GM21515 (cell line): ENCODE results near the gene BST1.

ENCODE experiments used
- ATAC-seq: cut with Tn5 transposase; IDR thresholded peaks from one replicate; pipeline ENCODE4 v1.9.1; 2021; ENCODE audit not compliant: unreplicated experiment

BST1 gene

GRCh38 chr4:15702941-15703403, at the start of gene BST1:
Gene BST1 (plus strand): TSS chr4:15703065. CDS start chr4:15703145, 80 bp downstream.
- ATAC-seq: peak; percentile 75

- no peak for ATAC-seq
Measured at GRCh38 chr4:15653420-15653819, 49.4 kb upstream of the BST1 start.

GRCh38 chr4:15653864-15654592, 48.8 kb upstream of the BST1 start:
- ATAC-seq: peak; percentile 22

GRCh38 chr4:15654593-15655222, 48.2 kb upstream of the BST1 start:
- peak; percentile 50 for ATAC-seq

GRCh38 chr4:15655223-15656037, 47.4 kb upstream of the BST1 start, which contains the start of gene FBXL5:
Gene FBXL5 (minus strand): TSS chr4:15655357. CDS start chr4:15655287, 70 bp downstream.
- ATAC-seq: peak; percentile 73

- no peak for ATAC-seq
Measured at GRCh38 chr4:15656038-15656470, 46.8 kb upstream of the BST1 start.

GRCh38 chr4:15657366-15657765, 45.5 kb upstream of the BST1 start:
- ATAC-seq: no peak

- ATAC-seq: no peak
Measured at GRCh38 chr4:15658136-15658770, 44.6 kb upstream of the BST1 start.

- no peak for ATAC-seq
Measured at GRCh38 chr4:15658781-15659180, 44.1 kb upstream of the BST1 start.

- no peak for ATAC-seq
Measured at GRCh38 chr4:15659768-15660570, 42.9 kb upstream of the BST1 start.

GRCh38 chr4:15665753-15666365, 37.0 kb upstream of the BST1 start:
- ATAC-seq: no peak

GRCh38 chr4:15667006-15667405, 35.9 kb upstream of the BST1 start:
- ATAC-seq: no peak

GRCh38 chr4:15668566-15669435, 34.1 kb upstream of the BST1 start:
- no peak for ATAC-seq

- no peak for ATAC-seq
Measured at GRCh38 chr4:15670576-15670975, 32.3 kb upstream of the BST1 start.

- no peak for ATAC-seq
Measured at GRCh38 chr4:15672101-15672500, 30.8 kb upstream of the BST1 start.

- ATAC-seq: no peak
Measured at GRCh38 chr4:15673337-15673736, 29.5 kb upstream of the BST1 start.

- no peak for ATAC-seq
Measured at GRCh38 chr4:15674046-15674445, 28.8 kb upstream of the BST1 start.

- no peak for ATAC-seq
Measured at GRCh38 chr4:15674926-15675325, 27.9 kb upstream of the BST1 start.

- no peak for ATAC-seq
Measured at GRCh38 chr4:15675356-15675755, 27.5 kb upstream of the BST1 start.
